Type B pancreatic cell (in vitro differentiated cells): ENCODE measurements around the gene DEDD. TPM values are rescaled to one million over a fixed set of nuclear protein-coding genes. Genes with fewer than 3 reads are reported as not detected.

ENCODE experiments used
- DNase-seq: peaks from one replicate; pipeline ENCODE4 v3.0.0; 2021; ENCODE audit warnings: mixed read lengths; ENCODE audit not compliant: unreplicated experiment; ENCODE audit errors: extremely low spot score
- H3K27ac Mint-ChIP-seq: 2 replicates; pipeline ENCODE4 v1.8.0; 2021; ENCODE audit warnings: mild to moderate bottlenecking, mixed read lengths
- H3K27me3 Mint-ChIP-seq: 2 replicates; pipeline ENCODE4 v1.8.0; 2021; ENCODE audit warnings: mixed read lengths
- H3K36me3 Mint-ChIP-seq: 2 replicates; pipeline ENCODE4 v1.8.0; 2021; ENCODE audit warnings: mixed read lengths
- H3K4me1 Mint-ChIP-seq: one replicate; pipeline ENCODE4 v1.8.0; 2021; ENCODE audit warnings: mixed read lengths; ENCODE audit not compliant: unreplicated experiment
- H3K4me3 Mint-ChIP-seq: 2 replicates; pipeline ENCODE4 v1.8.0; 2021; ENCODE audit warnings: mild to moderate bottlenecking, mixed read lengths
- H3K9me3 Mint-ChIP-seq: 2 replicates; pipeline ENCODE4 v1.8.0; 2021; ENCODE audit warnings: mixed read lengths
- total RNA-seq: library from RNA; stranded (reverse); gene quantifications from 2 replicates; pipeline ENCODE4 v1.2.1, GENCODE V29; 2021; ENCODE audit warnings: low replicate concordance
- TF ChIP-seq, protein P1 (sequence below): fragments of 200-600 bp; sonication (generic); conservative IDR thresholded peaks from 2 replicates; pipeline ENCODE4 v1.5.0; 2021; ENCODE audit warnings: antibody characterized with exemption, mild to moderate bottlenecking

Gene DEDD
- total RNA-seq, 1 donor from 2014 or later = 41.0 TPM

DNA sequence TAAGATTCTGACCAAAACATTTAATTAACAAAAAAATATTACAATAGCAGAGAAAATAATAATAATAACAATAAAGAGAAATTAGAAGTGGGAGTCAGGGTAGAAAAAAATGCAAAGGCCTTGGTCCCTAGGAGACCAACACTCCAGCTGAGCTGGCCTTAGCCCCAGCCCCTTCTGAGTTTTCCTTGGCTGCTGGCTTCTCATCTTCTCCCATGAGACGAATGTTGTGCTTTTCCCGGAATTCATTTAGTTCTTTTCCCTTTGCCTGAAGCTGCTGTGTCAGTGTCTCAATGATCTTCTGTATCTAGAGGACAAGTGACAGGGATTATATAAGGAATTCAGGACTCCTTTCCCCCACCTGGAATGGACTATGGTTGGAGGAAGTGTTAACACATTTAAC, 31.9 kb downstream of the DEDD start:
- H3K9me3 Mint-ChIP-seq = no peaks in the 10 kb centered on the region
- DNase-seq = no peak
- H3K4me3 Mint-ChIP-seq = no peak overlapping the region

GRCh38 chr1:161099090-161099802, 33.2 kb downstream of the DEDD start:
- no peaks in the 10 kb centered on the region for H3K9me3 Mint-ChIP-seq
- no peak for DNase-seq
- H3K27me3 Mint-ChIP-seq = peaks cover 4% of the 10 kb centered on the region

More for the DNA sequence above, 31.9 kb downstream of the DEDD start:
- TF ChIP-seq, protein P1, sequence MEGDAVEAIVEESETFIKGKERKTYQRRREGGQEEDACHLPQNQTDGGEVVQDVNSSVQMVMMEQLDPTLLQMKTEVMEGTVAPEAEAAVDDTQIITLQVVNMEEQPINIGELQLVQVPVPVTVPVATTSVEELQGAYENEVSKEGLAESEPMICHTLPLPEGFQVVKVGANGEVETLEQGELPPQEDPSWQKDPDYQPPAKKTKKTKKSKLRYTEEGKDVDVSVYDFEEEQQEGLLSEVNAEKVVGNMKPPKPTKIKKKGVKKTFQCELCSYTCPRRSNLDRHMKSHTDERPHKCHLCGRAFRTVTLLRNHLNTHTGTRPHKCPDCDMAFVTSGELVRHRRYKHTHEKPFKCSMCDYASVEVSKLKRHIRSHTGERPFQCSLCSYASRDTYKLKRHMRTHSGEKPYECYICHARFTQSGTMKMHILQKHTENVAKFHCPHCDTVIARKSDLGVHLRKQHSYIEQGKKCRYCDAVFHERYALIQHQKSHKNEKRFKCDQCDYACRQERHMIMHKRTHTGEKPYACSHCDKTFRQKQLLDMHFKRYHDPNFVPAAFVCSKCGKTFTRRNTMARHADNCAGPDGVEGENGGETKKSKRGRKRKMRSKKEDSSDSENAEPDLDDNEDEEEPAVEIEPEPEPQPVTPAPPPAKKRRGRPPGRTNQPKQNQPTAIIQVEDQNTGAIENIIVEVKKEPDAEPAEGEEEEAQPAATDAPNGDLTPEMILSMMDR = no peak
- Mint-ChIP-seq H3K27me3 (peaks cover 4% of the 10 kb centered on the region), H3K36me3 (peaks cover 8% of the 10 kb centered on the region), H3K4me1 (peaks cover 11% of the 10 kb centered on the region), H3K27ac (no peak overlapping the region)

GRCh38 chr1:161098210-161099068, 34.0 kb downstream of the DEDD start, which contains the start of gene KLHDC9:
Gene KLHDC9, plus strand, starts transcription at chr1:161098361. Its CDS starts 175 bp downstream, at chr1:161098536.
- Mint-ChIP-seq H3K27ac (peak within 1 kb of the TSS; percentile 96), H3K27me3 (peaks cover 4% of the 10 kb centered on the region), H3K4me3 (peak within 1 kb of the TSS; percentile 87), H3K9me3 (no peaks in the 10 kb centered on the region), H3K36me3 (peaks cover 5% of the 10 kb centered on the region), H3K4me1 (peaks cover 11% of the 10 kb centered on the region)
- TF ChIP-seq, protein P1 = no peak
- peak; percentile 87 for DNase-seq

More at GRCh38 chr1:161099090-161099802, 33.2 kb downstream of the DEDD start:
- Mint-ChIP-seq H3K4me3 (peak overlapping the region; percentile 87), H3K27ac (peak overlapping the region; percentile 77), H3K4me1 (peaks cover 11% of the 10 kb centered on the region), H3K36me3 (peaks cover 5% of the 10 kb centered on the region)
- TF ChIP-seq, protein P1 = no peak

- TF ChIP-seq, protein P1 = no peak
- Mint-ChIP-seq H3K4me1 (peaks cover 11% of the 10 kb centered on the region), H3K27ac (peak overlapping the region; percentile 96), H3K4me3 (peak overlapping the region; percentile 87), H3K27me3 (peaks cover 4% of the 10 kb centered on the region), H3K36me3 (no peaks in the 10 kb centered on the region), H3K9me3 (no peaks in the 10 kb centered on the region)
- no peak for DNase-seq
These were observed 35.9 kb downstream of the DEDD start for GRCh38 chr1:161096530-161096929.

- Mint-ChIP-seq H3K4me1 (peaks cover 11% of the 10 kb centered on the region), H3K27ac (peak overlapping the region; percentile 96), H3K9me3 (no peaks in the 10 kb centered on the region), H3K27me3 (peaks cover 4% of the 10 kb centered on the region), H3K36me3 (no peaks in the 10 kb centered on the region), H3K4me3 (peak overlapping the region; percentile 87)
- TF ChIP-seq, protein P1 = no peak
- DNase-seq = no peak
These were observed 36.5 kb downstream of the DEDD start for GRCh38 chr1:161096015-161096414.
